ENCODE data around the gene SPRR1B. TPM values are rescaled to one million over a fixed set of nuclear protein-coding genes. Genes with fewer than 3 reads are reported as not detected.
"Not testable (repeated sequence)": the region's sequence is repeated elsewhere in the genome, so short reads cannot be mapped to it uniquely, and the experiment has no call there.

SPRR1B gene
- polyA plus RNA-seq, 1 donor from 2014 or later = not detected

GRCh38 chr1:153022340-153022739, 8.7 kb upstream of the SPRR1B start:
- not testable (repeated sequence) for H3K27ac Mint-ChIP-seq, H3K9me3 Mint-ChIP-seq, H3K36me3 Mint-ChIP-seq, H3K4me1 Mint-ChIP-seq, H3K4me3 Mint-ChIP-seq
- peaks cover 11% of the 10 kb centered on the region for H3K27me3 Mint-ChIP-seq

- Mint-ChIP-seq H3K27me3 (peaks cover 12% of the 10 kb centered on the region), H3K36me3 (peaks cover 2% of the 10 kb centered on the region), H3K4me1 (peaks cover 0 to 3% (median 0%) of the 10 kb centered on the region in 3 donors), H3K9me3 (no peaks in the 10 kb centered on the region), H3K4me3 (no peak overlapping the region), H3K27ac (no peak overlapping the region)
These were observed 7.9 kb upstream of the SPRR1B start for GRCh38 chr1:153023109-153023508.

- H3K4me3 Mint-ChIP-seq = no peak overlapping the region
- peaks cover 13% of the 10 kb centered on the region for H3K27me3 Mint-ChIP-seq
- peaks cover 0 to 3% (median under 1%) of the 10 kb centered on the region in 3 donors for H3K4me1 Mint-ChIP-seq
- no peak overlapping the region for H3K27ac Mint-ChIP-seq
- peaks cover 0 to 3% (median 0%) of the 10 kb centered on the region in 3 donors for H3K9me3 Mint-ChIP-seq
- peaks cover 2% of the 10 kb centered on the region for H3K36me3 Mint-ChIP-seq
These were observed 6.6 kb upstream of the SPRR1B start for GRCh38 chr1:153024413-153024812.

- H3K36me3 Mint-ChIP-seq = peaks cover 2% of the 10 kb centered on the region
- peaks cover 0 to 3% (median 1%) of the 10 kb centered on the region in 3 donors for H3K4me1 Mint-ChIP-seq
- H3K4me3 Mint-ChIP-seq = no peak overlapping the region
- H3K27ac Mint-ChIP-seq = no peak overlapping the region
- peaks cover 0 to 3% (median 0%) of the 10 kb centered on the region in 3 donors for H3K9me3 Mint-ChIP-seq
- H3K27me3 Mint-ChIP-seq = peaks cover 13% of the 10 kb centered on the region
These were observed 5.2 kb upstream of the SPRR1B start for GRCh38 chr1:153025797-153026196.

GRCh38 chr1:153028766-153029165, 2.2 kb upstream of the SPRR1B start:
- Mint-ChIP-seq H3K27ac (no peak overlapping the region), H3K36me3 (peaks cover 2% of the 10 kb centered on the region), H3K27me3 (peaks cover 5% of the 10 kb centered on the region), H3K9me3 (peaks cover 0 to 3% (median 0%) of the 10 kb centered on the region in 3 donors), H3K4me3 (no peak overlapping the region), H3K4me1 (peaks cover 0 to 1% (median 0%) of the 10 kb centered on the region in 3 donors)

GRCh38 chr1:153032073-153032472, 1.1 kb downstream of the SPRR1B start:
- Mint-ChIP-seq H3K4me1 (peaks cover 0 to 1% (median 0%) of the 10 kb centered on the region in 3 donors), H3K9me3 (peaks cover 0 to 3% (median 0%) of the 10 kb centered on the region in 3 donors), H3K27me3 (peaks cover 6% of the 10 kb centered on the region), H3K36me3 (no peaks in the 10 kb centered on the region), H3K4me3 (no peak overlapping the region), H3K27ac (no peak overlapping the region)

GRCh38 chr1:153032677-153033308, 1.8 kb downstream of the SPRR1B start:
- H3K36me3 Mint-ChIP-seq = no peaks in the 10 kb centered on the region
- H3K27ac Mint-ChIP-seq = no peak overlapping the region
- peaks cover 0 to 1% (median 0%) of the 10 kb centered on the region in 3 donors for H3K4me1 Mint-ChIP-seq
- no peak overlapping the region for H3K4me3 Mint-ChIP-seq
- peaks cover 6% of the 10 kb centered on the region for H3K27me3 Mint-ChIP-seq
- peaks cover 0 to 3% (median 0%) of the 10 kb centered on the region in 3 donors for H3K9me3 Mint-ChIP-seq

GRCh38 chr1:153035211-153035610, 4.2 kb downstream of the SPRR1B start:
- H3K4me3 Mint-ChIP-seq = no peak overlapping the region
- no peak overlapping the region for H3K27ac Mint-ChIP-seq
- H3K27me3 Mint-ChIP-seq = peaks cover 15% of the 10 kb centered on the region
- H3K9me3 Mint-ChIP-seq = peaks cover 0 to 2% (median 0%) of the 10 kb centered on the region in 3 donors
- H3K36me3 Mint-ChIP-seq = no peaks in the 10 kb centered on the region
- no peaks in the 10 kb centered on the region for H3K4me1 Mint-ChIP-seq

- peaks cover 0 to 4% (median 0%) of the 10 kb centered on the region in 3 donors for H3K9me3 Mint-ChIP-seq
- peaks cover 34% of the 10 kb centered on the region for H3K27me3 Mint-ChIP-seq
- H3K4me1 Mint-ChIP-seq = no peaks in the 10 kb centered on the region
- no peak within 1 kb of the TSS for H3K4me3 Mint-ChIP-seq
- H3K36me3 Mint-ChIP-seq = no peaks in the 10 kb centered on the region
- no peak within 1 kb of the TSS for H3K27ac Mint-ChIP-seq
These were observed 10.1 kb downstream of the SPRR1B start, which contains the start of gene SPRR2D for GRCh38 chr1:153040950-153041631. SPRR2D (minus strand) TSS chr1:153041120; CDS start chr1:153040346, 774 bp downstream.

GRCh38 chr1:153049211-153049610, 18.2 kb downstream of the SPRR1B start:
- H3K9me3 Mint-ChIP-seq = peaks cover 0 to 7% (median 6%) of the 10 kb centered on the region in 3 donors
- no peak overlapping the region for H3K4me3 Mint-ChIP-seq
- H3K36me3 Mint-ChIP-seq = no peaks in the 10 kb centered on the region
- H3K27me3 Mint-ChIP-seq = peaks cover 13% of the 10 kb centered on the region
- H3K27ac Mint-ChIP-seq = no peak overlapping the region
- H3K4me1 Mint-ChIP-seq = no peaks in the 10 kb centered on the region

- H3K4me1 Mint-ChIP-seq, H3K27ac Mint-ChIP-seq, H3K36me3 Mint-ChIP-seq, H3K9me3 Mint-ChIP-seq: not testable (repeated sequence)
- peak overlapping the region in 1 of 4 donors; percentile 17 for H3K4me3 Mint-ChIP-seq
- H3K27me3 Mint-ChIP-seq = peaks cover 18% of the 10 kb centered on the region
These were observed 25.1 kb downstream of the SPRR1B start for GRCh38 chr1:153056111-153056510.

- Mint-ChIP-seq H3K27me3 (peaks cover 15% of the 10 kb centered on the region), H3K9me3 (peaks cover 0 to 7% (median 6%) of the 10 kb centered on the region in 3 donors), H3K27ac (no peak within 1 kb of the TSS), H3K4me1 (no peaks in the 10 kb centered on the region), H3K36me3 (no peaks in the 10 kb centered on the region), H3K4me3 (peak within 1 kb of the TSS in 1 of 4 donors; percentile 17)
These were observed 26.4 kb downstream of the SPRR1B start, which contains the start of gene SPRR2A for GRCh38 chr1:153057375-153057774. SPRR2A (minus strand) TSS chr1:153057512; CDS start chr1:153056735, 777 bp downstream.

GRCh38 chr1:153058154-153058553, 27.2 kb downstream of the SPRR1B start:
- Mint-ChIP-seq H3K4me3 (no peak overlapping the region), H3K27ac (no peak overlapping the region), H3K27me3 (peaks cover 12% of the 10 kb centered on the region), H3K9me3 (peaks cover 0 to 4% (median under 1%) of the 10 kb centered on the region in 3 donors), H3K36me3 (no peaks in the 10 kb centered on the region), H3K4me1 (no peaks in the 10 kb centered on the region)

GRCh38 chr1:153058826-153059784, 28.1 kb downstream of the SPRR1B start:
- no peak overlapping the region for H3K27ac Mint-ChIP-seq
- no peak overlapping the region for H3K4me3 Mint-ChIP-seq
- H3K9me3 Mint-ChIP-seq = no peaks in the 10 kb centered on the region
- no peaks in the 10 kb centered on the region for H3K4me1 Mint-ChIP-seq
- H3K27me3 Mint-ChIP-seq = peaks cover 12% of the 10 kb centered on the region
- no peaks in the 10 kb centered on the region for H3K36me3 Mint-ChIP-seq

- no peak overlapping the region for H3K27ac Mint-ChIP-seq
- H3K27me3 Mint-ChIP-seq = no peaks in the 10 kb centered on the region
- no peak overlapping the region for H3K4me3 Mint-ChIP-seq
- H3K9me3 Mint-ChIP-seq = peaks cover 0 to 4% (median 2%) of the 10 kb centered on the region in 3 donors
- no peaks in the 10 kb centered on the region for H3K36me3 Mint-ChIP-seq
- H3K4me1 Mint-ChIP-seq = no peaks in the 10 kb centered on the region
These were observed 39.2 kb downstream of the SPRR1B start for GRCh38 chr1:153070243-153070642.
